ENCODE measurements around the gene LIPG. TPM values are rescaled to one million over a fixed set of nuclear protein-coding genes. Genes with fewer than 3 reads are reported as not detected.

The LIPG gene
- total RNA-seq, 6 experiments from 2014 or later: not detected

DNA sequence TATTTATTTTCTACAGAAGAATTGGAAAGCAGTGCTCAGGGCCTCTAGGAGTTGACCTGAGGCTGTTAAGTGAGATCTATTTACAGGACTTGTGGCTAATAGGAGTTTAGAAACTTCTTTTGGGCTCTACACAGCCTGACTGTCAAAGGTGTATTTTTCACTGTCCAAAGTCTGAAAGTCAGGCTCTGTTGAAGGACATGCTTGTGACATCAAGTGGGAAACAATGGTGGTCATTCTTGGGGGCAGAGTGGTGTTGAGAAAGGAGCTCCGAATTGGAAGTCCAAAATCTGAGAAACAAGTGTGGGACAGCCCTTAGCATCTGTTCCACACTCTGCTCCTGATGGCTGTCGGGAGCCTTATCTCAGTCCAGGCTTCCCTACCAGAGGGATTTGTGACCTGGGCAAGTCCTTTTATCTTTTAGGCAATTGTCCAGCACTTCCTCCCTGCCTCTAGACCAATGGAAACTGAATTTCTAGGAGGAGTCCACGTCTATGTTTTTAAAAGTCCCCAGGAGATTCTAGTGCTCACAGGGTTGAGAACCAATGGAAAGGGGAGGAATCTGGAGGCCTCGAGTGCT, 76.4 kb downstream of the LIPG start:
- Mint-ChIP-seq H3K27me3 (ENCODE audit: insufficient read depth) (peaks cover 26% of the 10 kb centered on the region), H3K4me1 (ENCODE audit: low read depth) (no peaks in the 10 kb centered on the region), H3K4me3 (no peak overlapping the region), H3K9me3 (no peaks in the 10 kb centered on the region; the same call in 1 of the 2 replicates), H3K36me3 (ENCODE audit: low read depth) (no peaks in the 10 kb centered on the region), H3K27ac (no peak overlapping the region)
- no peak for DNase-seq
- TF ChIP-seq CTCF (IDR thresholded peaks at IDR 0.05): no peak

DNA sequence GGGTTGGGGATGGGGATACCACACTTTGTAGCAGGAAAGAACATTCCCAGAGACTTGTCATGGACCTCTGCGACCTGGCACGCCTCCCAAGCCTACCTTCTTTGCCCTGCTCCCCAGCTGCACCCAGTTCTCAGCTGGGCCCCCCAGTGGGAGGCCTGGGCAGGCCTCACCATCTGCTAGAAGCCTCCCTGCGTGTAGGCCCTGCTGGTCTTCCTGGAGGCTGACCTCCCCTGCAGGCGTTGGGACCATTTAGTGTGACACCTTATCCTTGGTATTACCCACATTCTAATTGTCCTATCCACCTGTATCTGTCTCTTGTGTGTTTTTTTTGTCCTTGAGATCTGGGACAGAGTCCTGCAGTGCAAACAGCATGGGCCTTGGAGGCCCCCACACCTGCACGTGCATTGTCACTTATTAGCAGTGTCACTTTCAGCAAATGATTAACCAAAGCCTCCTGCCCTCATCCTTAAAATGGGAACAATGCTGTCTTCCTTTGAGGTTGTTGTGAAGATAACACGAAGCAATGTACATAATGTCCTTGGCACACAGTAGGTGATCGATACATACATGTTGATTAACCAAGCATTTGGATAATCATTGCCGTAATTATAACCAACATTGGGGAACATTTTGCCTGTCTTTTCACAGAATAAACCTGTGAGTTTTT, 77.2 kb downstream of the LIPG start:
- H3K27me3 Mint-ChIP-seq (ENCODE audit: insufficient read depth): peaks cover 26% of the 10 kb centered on the region
- no peaks in the 10 kb centered on the region for H3K4me1 Mint-ChIP-seq (ENCODE audit: low read depth)
- H3K27ac Mint-ChIP-seq: no peak overlapping the region
- no peak for TF ChIP-seq CTCF (IDR thresholded peaks at IDR 0.05)
- H3K4me3 Mint-ChIP-seq: no peak overlapping the region
- H3K36me3 Mint-ChIP-seq (ENCODE audit: low read depth): no peaks in the 10 kb centered on the region
- no peak for DNase-seq
- no peaks in the 10 kb centered on the region; the same call in 1 of the 2 replicates for H3K9me3 Mint-ChIP-seq

DNA sequence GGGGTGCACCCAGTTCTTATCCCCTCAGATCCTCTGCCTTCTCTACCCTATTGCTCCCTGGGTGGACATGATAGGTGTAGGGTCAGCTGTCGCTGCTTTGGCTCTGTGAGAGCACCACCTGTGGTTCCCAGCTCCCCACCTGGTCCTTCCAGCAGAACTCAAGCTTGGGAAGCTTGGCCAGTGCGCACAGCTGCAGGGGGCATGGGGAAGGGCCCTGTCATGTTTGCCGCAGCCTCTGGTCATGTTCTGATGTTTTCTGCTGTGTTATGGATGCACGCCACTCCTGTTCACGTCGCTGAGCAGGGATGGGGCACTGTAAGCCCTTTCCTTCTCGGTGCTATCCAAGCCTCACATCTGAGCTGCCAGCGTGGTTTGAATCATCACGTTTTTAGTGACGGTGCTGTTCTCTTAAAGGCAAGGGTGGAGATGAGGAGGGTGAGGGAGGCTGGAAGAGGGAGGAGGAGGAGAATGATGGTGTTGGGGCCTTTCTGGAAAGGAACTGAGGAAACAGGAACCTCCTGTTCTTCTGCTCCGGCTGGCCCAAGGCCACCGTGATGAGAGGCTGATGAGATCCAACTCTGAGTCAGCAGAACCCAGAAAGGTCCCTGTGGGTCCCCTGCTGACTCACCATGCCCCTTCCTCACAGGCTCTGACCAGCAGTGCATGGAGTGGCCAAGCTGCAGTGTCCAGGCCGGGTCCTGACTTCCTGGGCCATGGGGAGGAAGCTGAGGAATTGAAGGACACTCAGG, 78.0 kb downstream of the LIPG start:
- no peak for DNase-seq
- Mint-ChIP-seq H3K36me3 (ENCODE audit: low read depth) (no peaks in the 10 kb centered on the region), H3K27ac (no peak overlapping the region), H3K9me3 (no peaks in the 10 kb centered on the region; the same call in 1 of the 2 replicates), H3K4me1 (ENCODE audit: low read depth) (no peaks in the 10 kb centered on the region), H3K27me3 (ENCODE audit: insufficient read depth) (peaks cover 29% of the 10 kb centered on the region), H3K4me3 (no peak overlapping the region)
- TF ChIP-seq CTCF (IDR thresholded peaks at IDR 0.05): no peak

DNA sequence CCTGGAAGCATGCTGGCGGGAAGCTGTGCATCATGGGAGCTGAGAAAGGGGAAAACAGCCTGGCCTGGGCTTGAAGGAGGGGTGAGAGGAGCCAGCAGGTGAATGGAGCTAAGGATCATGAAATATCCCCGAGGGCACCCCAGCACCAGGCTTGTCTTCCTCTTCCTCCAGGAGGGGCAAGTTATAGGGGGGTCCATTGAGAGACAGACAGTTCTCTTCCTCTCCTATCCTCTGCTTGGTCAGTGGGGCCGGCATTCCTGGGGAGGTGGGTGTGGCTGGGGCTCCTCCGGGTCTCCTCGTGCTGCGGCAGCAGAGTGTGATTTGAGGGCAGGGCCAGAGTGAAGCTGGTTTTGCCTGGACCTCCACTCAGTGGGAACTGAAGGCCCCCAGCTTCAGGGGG, 78.9 kb downstream of the LIPG start:
- DNase-seq: no peak
- H3K4me3 Mint-ChIP-seq: no peak overlapping the region
- H3K4me1 Mint-ChIP-seq (ENCODE audit: low read depth): no peaks in the 10 kb centered on the region
- H3K36me3 Mint-ChIP-seq (ENCODE audit: low read depth): no peaks in the 10 kb centered on the region
- no peaks in the 10 kb centered on the region; the same call in 1 of the 2 replicates for H3K9me3 Mint-ChIP-seq
- H3K27me3 Mint-ChIP-seq (ENCODE audit: insufficient read depth): peaks cover 29% of the 10 kb centered on the region
- H3K27ac Mint-ChIP-seq: no peak overlapping the region
- no peak for TF ChIP-seq CTCF (IDR thresholded peaks at IDR 0.05)

DNA sequence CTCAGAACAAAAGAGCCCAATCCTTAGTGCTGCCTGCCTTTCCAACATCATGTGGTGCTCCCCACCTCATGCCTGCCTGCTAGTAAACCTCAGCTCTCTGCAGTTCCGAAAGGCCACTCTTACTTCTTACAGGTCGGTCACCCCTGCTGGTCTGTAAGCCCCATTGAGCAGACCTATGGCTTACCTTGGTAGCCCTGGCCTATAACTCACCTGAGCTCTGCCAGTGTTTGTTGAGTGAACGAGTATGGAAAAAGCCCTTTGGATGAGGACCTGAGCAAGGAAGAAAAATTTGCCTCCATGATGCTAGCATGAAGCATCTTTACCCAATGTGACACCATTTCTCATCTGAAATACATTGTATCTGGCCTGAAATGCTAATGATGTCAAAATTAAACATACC, 83.3 kb downstream of the LIPG start:
- H3K4me1 Mint-ChIP-seq (ENCODE audit: low read depth): peaks cover 11% of the 10 kb centered on the region
- no peak overlapping the region for H3K27ac Mint-ChIP-seq
- no peak for DNase-seq
- H3K27me3 Mint-ChIP-seq (ENCODE audit: insufficient read depth): peaks cover 12% of the 10 kb centered on the region
- H3K4me3 Mint-ChIP-seq: no peak overlapping the region
- H3K36me3 Mint-ChIP-seq (ENCODE audit: low read depth): no peaks in the 10 kb centered on the region
- no peak for TF ChIP-seq CTCF (IDR thresholded peaks at IDR 0.05)
- H3K9me3 Mint-ChIP-seq: no peaks in the 10 kb centered on the region
